Vagina (tissue), 2 donors: ENCODE results near the gene MYLK. TPM values are rescaled to one million over a fixed set of nuclear protein-coding genes. Genes with fewer than 3 reads are reported as not detected.

Experiments used
- DNase-seq, 2 donors: peaks; one replicate each; pipeline ENCODE4 v3.0.0-alpha.2; 2017; ENCODE audit errors: extremely low spot score in 2 of 2
- H3K27ac ChIP-seq: fragments of 200-600 bp; sonication (generic); one replicate; pipeline ENCODE4 v1.5.1; 2019
- H3K27me3 ChIP-seq: fragments of 200-600 bp; sonication (generic); one replicate; pipeline ENCODE4 v1.5.1; 2019
- H3K36me3 ChIP-seq, 2 donors: fragments of 200-600 bp; sonication (generic); one replicate each; pipeline ENCODE4 v1.5.1; 2017 to 2019
- H3K4me1 ChIP-seq: fragments of 200-600 bp; sonication (generic); one replicate; pipeline ENCODE4 v1.5.1; 2019
- H3K4me3 ChIP-seq, 2 donors: fragments of 200-600 bp; sonication (generic); 1 replicate in 1 of 2; 2 replicates in 1 of 2; pipeline ENCODE4 v1.5.1; 2016 to 2019
- H3K9me3 ChIP-seq: fragments of 200-600 bp; sonication (generic); one replicate; pipeline ENCODE4 v1.5.1; 2019
- CTCF ChIP-seq, 3 experiments: fragments of 450-650 bp in 2 of 3; fragments of 200-600 bp in 1 of 3; sonication (generic) in 1 of 3; IDR thresholded peaks; one replicate each; pipeline ENCODE4 v1.5.1; 2017 to 2019; ENCODE audit warnings: antibody characterized with exemption in 3 of 3, mild to moderate bottlenecking in 2 of 3, moderate library complexity in 2 of 3
- POLR2A ChIP-seq, 2 donors: fragments of 450-650 bp; IDR thresholded peaks; one replicate each; pipeline ENCODE4 v1.6.1; 2017; ENCODE audit warnings: antibody characterized with exemption in 2 of 2, mild to moderate bottlenecking in 2 of 2, moderate library complexity in 2 of 2
- POLR2AphosphoS5 ChIP-seq, 2 donors: sonication (generic); formaldehyde crosslinking; IDR thresholded peaks; one replicate each; pipeline ENCODE4 v1.9.0; 2017; ENCODE audit warnings: antibody characterized with exemption in 2 of 2, mild to moderate bottlenecking in 2 of 2, low read depth in 1 of 2; ENCODE audit not compliant: insufficient read depth in 1 of 2
- intact Hi-C: fragments of 100-400 bp; cut with DNase I; formaldehyde crosslinking; loops from one replicate; pipeline ENCODE4 v1.15.1; 2023
- total RNA-seq: library from RNA; depleted of rRNA; stranded (reverse); fragments of >200 nt; gene quantifications from one replicate; pipeline ENCODE4 v1.2.3, GENCODE V29; 2016

The MYLK gene
- total RNA-seq, 1 donor from 2014 or later: 352 TPM

- Histone ChIP-seq H3K27ac (no peak overlapping the region), H3K27me3 (no peaks in the 10 kb centered on the region), H3K4me1 (peaks cover 20% of the 10 kb centered on the region), H3K36me3 (peaks cover 0 to 12% of the 10 kb centered on the region in 2 donors), H3K9me3 (no peaks in the 10 kb centered on the region), H3K4me3 (no peak overlapping the region)
- TF ChIP-seq CTCF (IDR thresholded peaks at IDR 0.05) (no peak), POLR2A (IDR thresholded peaks at IDR 0.05) (no peak)
- no peak for DNase-seq
- intact Hi-C loops: no loop called here
Observed at GRCh38 chr3:123679712-123680386, 204.3 kb downstream of the MYLK start.

DNA sequence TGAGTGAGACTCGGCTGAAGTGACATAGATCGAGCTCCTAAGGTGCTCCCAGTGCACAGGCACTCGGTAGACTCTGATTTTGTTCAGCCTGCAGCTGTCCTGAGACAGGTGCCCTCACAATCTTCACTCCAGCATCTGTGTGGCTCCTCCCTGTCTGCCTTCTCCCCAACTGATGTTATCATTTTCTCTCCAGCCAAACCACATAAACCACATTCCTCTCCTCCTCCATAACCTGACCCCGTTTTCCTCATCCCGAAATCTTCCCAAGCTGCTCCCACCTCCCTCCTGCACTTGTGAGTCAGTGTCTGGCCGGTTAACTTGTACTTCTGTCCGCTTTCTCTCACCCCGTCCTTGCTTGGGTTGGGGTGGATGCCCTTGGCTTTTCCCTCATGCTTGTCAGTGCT is 206.0 kb downstream of the MYLK start:
- no peak for DNase-seq
- no peak overlapping the region for H3K4me3 ChIP-seq
- H3K9me3 ChIP-seq: no peaks in the 10 kb centered on the region
- H3K4me1 ChIP-seq: peaks cover 14% of the 10 kb centered on the region
- H3K27ac ChIP-seq: peak overlapping the region; percentile 24
- peak in 1 of 2 donors; percentile 12 for TF ChIP-seq POLR2AphosphoS5 (IDR thresholded peaks at IDR 0.05; ENCODE audit: insufficient read depth in 1 of 2, low read depth in 1 of 2)
- TF ChIP-seq POLR2A (IDR thresholded peaks at IDR 0.05): no peak
- intact Hi-C loops: no loop called here
- no peaks in the 10 kb centered on the region for H3K27me3 ChIP-seq
- peaks cover 0 to 12% of the 10 kb centered on the region in 2 donors for H3K36me3 ChIP-seq

DNA sequence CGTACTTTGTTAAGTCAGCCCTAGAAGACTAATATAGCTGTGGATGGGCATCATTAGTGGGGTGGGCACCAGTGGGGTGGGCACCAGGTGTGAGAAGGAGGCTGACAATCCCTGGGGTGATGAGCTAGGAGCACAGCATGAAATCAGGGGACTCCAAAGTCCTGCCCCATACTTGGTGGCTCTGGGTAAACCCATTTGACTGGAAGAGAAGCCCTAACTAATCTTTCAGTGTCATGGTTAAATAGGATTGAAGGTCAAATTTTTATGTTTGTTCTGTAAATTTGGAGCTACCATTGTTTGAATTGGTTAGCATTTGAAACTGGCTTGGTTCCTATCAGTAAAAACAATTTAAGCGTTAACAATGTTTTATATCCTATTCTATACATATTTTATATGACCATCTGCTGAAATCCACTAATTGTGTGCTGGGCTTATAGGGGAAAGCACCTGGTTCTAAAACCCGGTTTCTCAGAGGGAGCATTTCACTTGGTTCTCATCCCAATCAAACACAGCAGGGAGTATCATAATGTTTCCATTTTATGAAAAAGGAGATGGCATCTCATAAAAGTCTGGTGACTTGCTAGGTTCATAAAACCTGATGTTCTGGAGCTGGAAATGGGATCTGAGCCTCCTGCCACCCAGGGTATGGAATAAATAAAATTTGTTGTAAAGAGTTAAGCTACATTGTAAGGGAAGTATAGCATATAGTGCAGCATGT is 211.5 kb downstream of the MYLK start:
- no peak overlapping the region for H3K27ac ChIP-seq
- no peaks in the 10 kb centered on the region for H3K36me3 ChIP-seq
- H3K27me3 ChIP-seq: no peaks in the 10 kb centered on the region
- no peaks in the 10 kb centered on the region for H3K9me3 ChIP-seq
- no peak overlapping the region for H3K4me3 ChIP-seq
- peaks cover 12% of the 10 kb centered on the region for H3K4me1 ChIP-seq
- intact Hi-C loops: no loop called here
- no peak for TF ChIP-seq POLR2A (IDR thresholded peaks at IDR 0.05)
- no peak for DNase-seq

DNA sequence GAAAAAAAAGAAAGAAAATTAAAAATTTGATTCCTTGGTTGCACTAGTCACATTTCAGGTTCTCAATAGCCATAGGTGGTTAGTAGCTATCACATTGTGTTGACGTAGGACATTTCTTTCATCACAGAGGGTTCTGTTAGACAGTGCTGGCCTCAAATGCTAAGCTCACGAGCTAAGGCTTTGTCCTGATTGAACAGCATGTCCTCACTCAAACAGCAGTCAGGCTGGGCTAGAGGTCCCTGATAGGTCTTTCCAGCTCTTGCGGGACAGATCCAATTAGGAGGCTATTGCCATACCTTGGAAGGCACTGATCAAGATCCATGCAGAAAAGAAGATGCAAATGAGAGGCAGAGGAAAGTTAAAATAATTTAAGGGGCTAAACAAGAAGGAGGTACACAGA is 213.4 kb downstream of the MYLK start:
- peaks cover 0 to 7% of the 10 kb centered on the region in 2 donors for H3K36me3 ChIP-seq
- H3K27me3 ChIP-seq: no peaks in the 10 kb centered on the region
- intact Hi-C loops: no loop called here
- no peak for DNase-seq
- H3K9me3 ChIP-seq: no peaks in the 10 kb centered on the region
- no peak overlapping the region for H3K4me3 ChIP-seq
- H3K4me1 ChIP-seq: peaks cover 17% of the 10 kb centered on the region
- no peak overlapping the region for H3K27ac ChIP-seq
- TF ChIP-seq POLR2A (IDR thresholded peaks at IDR 0.05): no peak

GRCh38 chr3:123668906-123669305 is 215.2 kb downstream of the MYLK start:
- no peak overlapping the region for H3K27ac ChIP-seq
- no peak overlapping the region for H3K4me3 ChIP-seq
- no peak for DNase-seq
- H3K27me3 ChIP-seq: no peaks in the 10 kb centered on the region
- no peak for TF ChIP-seq POLR2A (IDR thresholded peaks at IDR 0.05)
- H3K9me3 ChIP-seq: no peaks in the 10 kb centered on the region
- H3K36me3 ChIP-seq: peaks cover 0 to 7% of the 10 kb centered on the region in 2 donors
- intact Hi-C loops: no loop called here
- H3K4me1 ChIP-seq: peaks cover 17% of the 10 kb centered on the region

DNA sequence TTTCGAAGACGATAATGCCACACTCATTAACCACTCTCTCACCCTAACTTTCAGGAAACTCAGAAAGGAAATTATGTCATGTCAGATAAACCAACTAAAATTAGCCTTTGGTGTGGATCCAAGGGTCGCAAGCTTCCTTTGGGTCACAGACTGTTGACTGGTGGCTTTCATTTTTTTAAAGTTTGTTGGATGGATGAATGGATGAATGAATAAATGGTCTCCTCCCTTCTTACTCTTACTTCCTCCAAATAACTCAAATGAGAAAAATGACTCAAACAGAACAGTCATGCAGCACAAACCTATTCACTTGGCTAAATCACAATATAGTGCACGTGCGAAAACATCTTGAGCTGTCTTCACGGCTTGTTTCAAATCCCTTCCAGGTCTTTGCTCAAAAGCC is 216.3 kb downstream of the MYLK start:
- no peak overlapping the region for H3K27ac ChIP-seq

GRCh38 chr3:123664753-123665152 is 219.4 kb downstream of the MYLK start:
- Histone ChIP-seq H3K27me3 (no peaks in the 10 kb centered on the region), H3K27ac (no peak overlapping the region), H3K9me3 (no peaks in the 10 kb centered on the region), H3K36me3 (peaks cover 0 to 7% of the 10 kb centered on the region in 2 donors), H3K4me3 (no peak overlapping the region), H3K4me1 (peaks cover 47% of the 10 kb centered on the region)
- intact Hi-C loops: no loop called here
- DNase-seq: no peak
- TF ChIP-seq CTCF (IDR thresholded peaks at IDR 0.05): no peak
- no peak for TF ChIP-seq POLR2AphosphoS5 (IDR thresholded peaks at IDR 0.05; ENCODE audit: insufficient read depth in 1 of 2, low read depth in 1 of 2)
- no peak for TF ChIP-seq POLR2A (IDR thresholded peaks at IDR 0.05)

More for the DNA sequence above, 216.3 kb downstream of the MYLK start:
- TF ChIP-seq POLR2A (IDR thresholded peaks at IDR 0.05): no peak
- intact Hi-C loops: no loop called here
- Histone ChIP-seq H3K36me3 (peaks cover 0 to 7% of the 10 kb centered on the region in 2 donors), H3K4me3 (no peak overlapping the region), H3K27me3 (no peaks in the 10 kb centered on the region), H3K9me3 (no peaks in the 10 kb centered on the region), H3K4me1 (peaks cover 17% of the 10 kb centered on the region)
- DNase-seq: no peak
